GM19455 (cell line): ENCODE data around the gene KLF2.

Source experiments
- ATAC-seq: cut with Tn5 transposase; IDR thresholded peaks from one replicate; pipeline ENCODE4 v1.9.1; 2021; ENCODE audit not compliant: unreplicated experiment

KLF2 gene

DNA sequence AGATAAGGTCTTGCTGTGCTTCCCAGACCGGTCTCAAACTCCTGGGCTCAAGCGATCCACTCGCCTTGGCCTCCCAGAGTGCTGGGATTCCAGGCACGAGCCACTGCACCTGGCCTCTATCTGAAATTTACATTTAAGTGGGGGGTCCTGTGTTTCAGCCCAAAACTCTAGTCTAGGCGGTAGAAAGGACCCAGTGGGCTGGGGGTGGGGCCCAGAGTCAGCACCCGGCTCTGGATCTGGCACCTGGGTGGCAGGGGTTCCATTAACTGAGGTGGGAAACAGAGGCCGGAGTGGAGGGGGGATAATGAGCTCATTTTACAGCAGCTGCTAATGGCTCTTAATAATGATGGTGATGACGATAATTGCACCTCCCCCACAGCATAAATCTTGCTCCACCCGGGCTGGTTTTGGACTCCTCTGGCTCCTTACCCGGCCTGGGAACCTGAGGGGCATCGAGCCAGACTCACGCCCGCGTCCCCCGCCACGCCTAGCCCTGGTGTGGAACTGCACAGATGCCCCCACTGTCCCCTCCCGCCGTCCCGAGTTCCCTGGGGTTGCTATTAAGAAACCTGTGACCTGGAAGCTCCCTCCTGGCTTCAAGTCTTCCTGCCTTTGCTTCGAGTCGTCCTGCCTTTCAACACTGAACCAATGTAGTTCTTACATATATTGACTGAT, 17.8 kb upstream of the KLF2 start:
- no peak for ATAC-seq

DNA sequence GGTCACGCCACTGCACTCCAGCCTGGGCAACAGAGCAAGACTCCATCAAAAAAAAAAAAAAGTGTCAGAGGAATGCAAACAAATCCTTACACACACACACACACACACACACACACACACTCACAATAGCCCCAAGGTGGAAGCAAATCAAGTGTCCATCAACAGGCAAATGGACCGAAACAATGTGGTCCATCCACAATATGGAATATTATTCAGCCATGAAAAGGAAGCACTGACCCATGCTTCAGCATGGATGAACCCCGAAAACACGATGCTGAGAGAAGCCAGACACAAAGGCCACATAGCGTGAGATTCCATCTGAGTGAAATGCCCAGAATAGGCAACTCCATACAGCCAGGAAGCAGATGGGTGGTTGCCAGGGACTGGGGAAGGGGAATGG, 16.5 kb upstream of the KLF2 start:
- no peak for ATAC-seq

DNA sequence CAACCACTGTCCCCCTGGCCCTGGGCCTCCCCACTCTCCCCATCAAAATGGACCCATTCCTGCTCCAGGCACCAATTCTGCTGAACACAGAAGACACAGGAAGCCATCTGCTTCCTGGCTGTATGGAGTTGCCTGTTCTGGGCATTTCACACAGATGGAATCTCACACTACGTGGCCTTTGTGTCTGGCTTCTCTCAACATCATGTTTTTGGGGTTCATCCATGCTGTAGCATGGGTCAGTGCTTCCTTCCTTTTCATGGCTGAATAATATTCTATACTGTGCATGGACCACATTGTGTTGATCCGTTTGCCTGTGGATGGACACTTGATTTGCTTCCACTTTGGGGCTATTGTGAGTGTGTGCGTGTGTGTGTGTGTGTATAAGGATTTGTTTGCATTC, 15.0 kb upstream of the KLF2 start:
- no peak for ATAC-seq

DNA sequence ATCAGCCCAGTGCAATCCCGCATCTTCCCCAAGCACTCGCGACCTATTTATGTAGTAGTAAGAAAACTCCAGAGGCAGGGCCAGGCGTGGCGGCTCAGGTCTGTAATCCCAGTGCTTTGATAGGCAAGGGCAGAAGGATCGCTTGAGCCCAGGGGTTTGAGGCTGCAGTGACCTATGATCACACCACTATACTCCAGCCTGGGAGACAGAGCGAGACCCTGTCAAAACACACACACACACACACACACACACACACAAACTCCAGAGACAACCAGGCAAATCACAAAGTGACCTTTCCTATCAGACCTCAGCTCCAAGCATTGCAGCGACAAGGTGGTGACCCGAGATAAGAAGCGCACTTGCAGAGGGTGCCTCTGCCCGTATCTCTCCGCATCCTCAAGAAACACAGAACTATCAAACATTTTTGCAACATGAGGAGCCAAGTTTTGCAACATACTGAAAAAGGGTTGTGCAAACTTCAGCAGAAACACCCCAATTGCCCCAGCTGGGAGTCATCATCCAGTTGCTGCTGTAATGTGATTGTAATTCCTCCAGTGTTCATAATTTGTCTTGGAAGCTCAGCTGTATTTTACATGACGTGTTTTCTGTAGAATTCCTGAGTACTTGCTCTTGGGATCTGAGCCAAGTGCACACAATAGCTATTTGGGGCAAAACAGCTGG, 8.7 kb upstream of the KLF2 start:
- ATAC-seq, result no peak

DNA sequence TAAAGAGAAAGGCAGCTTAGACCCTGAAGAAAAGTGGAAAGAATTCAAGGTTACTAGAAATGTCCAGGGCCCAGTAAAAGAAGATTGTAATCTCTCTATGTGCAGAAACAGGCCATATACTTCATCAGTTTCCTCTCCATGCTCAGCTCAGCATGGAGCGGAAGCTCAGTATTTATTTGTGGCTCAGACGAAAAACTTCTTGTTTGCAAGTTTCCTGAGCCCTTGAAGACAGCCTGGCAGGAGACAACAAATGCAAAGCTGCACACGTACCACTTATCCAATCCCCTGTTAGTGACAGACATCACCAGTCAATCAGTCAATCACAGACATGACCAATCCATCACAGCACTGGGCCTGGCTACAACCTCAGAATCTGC, 8.1 kb upstream of the KLF2 start:
- no peak for ATAC-seq

DNA sequence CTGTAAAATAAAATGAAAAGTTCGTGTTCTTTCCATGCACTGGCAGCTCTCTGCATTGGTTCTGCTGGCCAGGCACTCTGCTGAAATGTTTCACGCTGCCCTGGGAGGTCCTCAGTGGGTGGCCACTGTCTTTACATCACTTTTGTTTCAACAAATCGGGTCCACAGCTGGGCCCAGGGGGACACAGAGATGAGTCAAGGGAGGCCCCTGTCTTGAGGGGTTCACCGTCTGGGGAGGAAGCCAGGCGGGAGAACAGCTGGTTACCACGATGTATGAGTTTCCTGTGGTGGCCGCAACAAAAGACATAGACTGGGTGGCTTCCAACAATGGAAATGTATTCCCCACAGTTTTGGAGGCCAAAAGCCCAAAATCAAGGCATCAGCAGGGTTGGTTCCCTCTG, 5.1 kb upstream of the KLF2 start:
- ATAC-seq, result no peak

DNA sequence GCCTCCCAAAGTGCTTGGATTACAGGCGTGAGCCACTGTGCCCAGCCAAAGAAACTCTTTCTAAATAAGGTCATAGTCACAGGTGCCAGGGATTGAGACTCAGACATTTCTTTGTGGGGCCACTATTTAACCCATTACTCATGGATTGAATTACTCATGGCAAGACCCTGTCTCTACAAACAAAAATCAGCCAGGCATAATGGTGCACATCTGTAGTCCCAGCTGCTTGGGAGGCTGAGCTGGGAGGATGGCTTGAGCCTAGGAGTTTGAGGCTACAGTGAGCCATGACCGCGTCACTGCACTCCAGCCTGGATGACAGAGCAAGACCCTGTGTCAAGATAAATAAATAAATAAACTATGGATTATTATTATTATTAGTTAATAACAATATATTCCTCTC, 3.6 kb upstream of the KLF2 start:
- no peak for ATAC-seq

DNA sequence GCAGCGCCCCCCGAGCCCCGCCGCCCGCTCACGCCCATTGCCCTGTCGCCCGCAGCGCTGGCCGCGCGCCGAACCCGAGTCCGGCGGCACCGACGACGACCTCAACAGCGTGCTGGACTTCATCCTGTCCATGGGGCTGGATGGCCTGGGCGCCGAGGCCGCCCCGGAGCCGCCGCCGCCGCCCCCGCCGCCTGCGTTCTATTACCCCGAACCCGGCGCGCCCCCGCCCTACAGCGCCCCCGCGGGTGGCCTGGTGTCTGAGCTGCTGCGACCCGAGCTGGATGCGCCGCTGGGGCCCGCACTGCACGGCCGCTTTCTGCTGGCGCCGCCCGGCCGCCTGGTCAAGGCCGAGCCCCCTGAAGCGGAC, 518 bp downstream of the KLF2 start:
- ATAC-seq, result peak; percentile 10

DNA sequence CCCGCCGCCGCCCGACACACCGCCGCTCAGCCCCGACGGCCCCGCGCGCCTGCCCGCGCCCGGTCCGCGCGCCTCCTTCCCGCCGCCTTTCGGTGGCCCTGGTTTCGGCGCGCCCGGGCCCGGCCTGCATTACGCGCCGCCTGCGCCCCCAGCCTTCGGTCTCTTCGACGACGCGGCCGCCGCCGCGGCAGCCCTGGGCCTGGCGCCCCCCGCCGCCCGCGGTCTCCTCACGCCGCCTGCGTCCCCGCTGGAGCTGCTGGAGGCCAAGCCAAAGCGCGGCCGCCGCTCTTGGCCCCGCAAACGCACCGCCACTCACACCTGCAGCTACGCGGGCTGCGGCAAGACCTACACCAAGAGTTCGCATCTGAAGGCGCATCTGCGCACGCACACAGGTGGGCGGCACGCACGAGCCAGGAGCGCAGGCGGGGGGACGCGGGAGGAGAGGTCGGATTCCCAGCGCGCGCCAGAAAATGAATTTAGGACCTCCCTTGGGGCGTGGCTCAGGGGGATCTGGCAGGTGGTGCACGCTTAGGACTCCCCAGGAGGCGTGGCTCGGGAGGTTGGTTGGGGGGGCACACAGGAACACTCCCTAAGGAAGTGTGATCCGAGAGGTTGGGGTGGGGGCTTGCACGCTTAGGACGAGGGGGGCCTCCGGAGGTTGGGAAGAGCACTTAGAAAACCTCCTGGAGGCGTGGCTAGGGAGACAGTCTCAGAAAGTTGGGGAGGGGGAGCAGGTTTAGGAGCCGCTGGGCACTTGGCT, 1.2 kb downstream of the KLF2 start:
- ATAC-seq, result no peak

DNA sequence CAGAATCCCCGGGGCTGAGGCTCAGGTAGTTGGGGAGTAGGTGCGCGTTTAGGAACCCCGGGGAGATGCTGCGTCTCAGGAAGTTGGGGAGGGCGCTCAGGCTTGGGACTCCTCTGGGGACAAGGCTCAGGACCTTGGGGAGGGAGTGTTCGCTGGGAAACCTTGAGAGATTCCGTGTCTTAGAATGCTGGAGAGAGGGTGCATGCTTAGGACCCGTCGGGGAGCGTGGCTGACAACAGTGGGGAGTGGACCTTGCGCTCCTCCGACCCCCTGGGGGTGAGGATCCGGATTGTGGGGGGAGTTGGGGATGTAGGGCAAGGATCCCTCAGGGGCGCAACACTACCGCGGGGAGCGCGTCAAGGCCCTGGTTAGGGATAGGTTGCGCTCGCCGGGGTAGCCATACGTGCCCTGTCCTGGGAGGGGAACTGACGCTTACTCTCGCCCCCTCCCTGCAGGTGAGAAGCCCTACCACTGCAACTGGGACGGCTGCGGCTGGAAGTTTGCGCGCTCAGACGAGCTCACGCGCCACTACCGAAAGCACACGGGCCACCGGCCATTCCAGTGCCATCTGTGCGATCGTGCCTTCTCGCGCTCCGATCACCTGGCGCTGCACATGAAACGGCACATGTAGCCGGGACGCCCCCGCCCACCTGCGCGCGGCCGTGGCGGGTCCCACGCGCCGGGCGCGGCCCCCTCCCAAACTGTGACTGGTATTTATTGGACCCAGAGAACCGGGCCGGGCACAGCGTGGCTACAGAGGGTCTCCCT, 2.0 kb downstream of the KLF2 start:
- no peak for ATAC-seq

DNA sequence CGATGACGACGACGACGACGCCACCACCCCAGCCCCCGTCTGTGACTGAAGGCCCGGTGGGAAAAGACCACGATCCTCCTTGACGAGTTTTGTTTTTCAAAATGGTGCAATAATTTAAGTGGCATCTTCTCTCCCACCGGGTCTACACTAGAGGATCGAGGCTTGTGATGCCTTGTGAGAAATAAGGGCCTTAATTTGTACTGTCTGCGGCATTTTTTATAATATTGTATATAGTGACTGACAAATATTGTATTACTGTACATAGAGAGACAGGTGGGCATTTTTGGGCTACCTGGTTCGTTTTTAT, 2.5 kb downstream of the KLF2 start:
- no peak for ATAC-seq

DNA sequence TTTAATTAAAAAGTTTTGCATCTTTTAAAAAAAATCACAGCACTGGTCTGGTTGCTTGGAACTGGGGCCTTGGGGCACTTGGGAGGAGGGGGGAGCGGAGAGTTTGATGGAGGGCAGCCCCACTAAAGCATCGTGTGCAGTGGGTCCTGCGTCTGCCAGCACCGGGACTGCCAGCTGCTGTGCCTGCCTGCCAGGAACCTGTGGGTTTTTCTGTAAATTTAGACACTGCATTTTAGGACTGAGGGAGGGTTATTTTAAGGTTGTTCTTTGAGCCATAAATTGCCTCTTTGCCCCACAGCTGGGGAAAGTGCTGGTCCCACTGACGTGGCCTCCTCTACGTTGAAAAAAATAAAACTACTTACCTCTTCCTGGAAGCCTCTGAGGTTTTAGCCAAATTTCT, 2.9 kb downstream of the KLF2 start:
- ATAC-seq, result no peak

DNA sequence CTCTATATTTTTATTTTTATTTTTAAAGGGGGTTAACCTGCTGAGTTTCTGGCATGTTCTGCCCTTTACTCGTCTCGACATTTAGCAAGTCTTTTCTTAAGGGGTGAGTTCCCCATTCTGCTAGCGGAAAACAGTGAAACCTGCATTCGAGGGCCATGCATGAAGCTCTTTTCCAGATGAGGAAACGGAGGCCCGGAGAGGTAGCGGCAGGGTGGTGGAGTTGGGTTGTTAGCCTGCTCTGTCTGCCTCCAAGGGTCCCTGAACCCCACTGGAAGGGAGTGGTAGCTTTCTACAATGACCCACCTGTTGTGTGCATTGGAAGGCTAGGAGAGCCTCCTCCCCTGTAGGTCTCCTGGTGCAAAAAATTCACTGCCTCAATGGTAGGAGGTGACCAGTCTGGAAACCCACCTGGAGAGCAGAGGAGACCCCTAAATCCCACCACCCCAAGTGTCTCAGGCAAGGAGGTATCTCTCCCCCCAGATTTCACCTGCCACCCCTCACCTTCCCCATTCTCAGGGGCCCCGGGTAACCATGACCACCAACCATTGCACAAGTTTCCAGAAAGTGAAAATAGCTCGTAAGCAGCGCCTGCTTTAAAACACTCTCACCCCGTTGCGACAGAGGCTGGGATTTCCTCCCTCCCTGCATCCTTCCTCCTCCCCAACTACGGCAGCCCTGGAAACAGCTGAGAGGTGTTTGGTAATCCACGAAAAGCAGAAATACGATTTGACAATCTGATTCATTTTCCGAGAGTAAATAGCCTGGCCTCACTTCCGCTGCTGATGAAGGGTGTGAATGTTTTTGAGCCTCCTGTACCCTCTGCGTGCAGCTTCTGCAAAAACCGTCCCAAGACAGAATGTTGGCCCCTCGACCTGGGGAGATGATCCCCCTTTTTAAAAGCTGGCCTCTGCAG, 3.5 kb downstream of the KLF2 start:
- ATAC-seq, result no peak

DNA sequence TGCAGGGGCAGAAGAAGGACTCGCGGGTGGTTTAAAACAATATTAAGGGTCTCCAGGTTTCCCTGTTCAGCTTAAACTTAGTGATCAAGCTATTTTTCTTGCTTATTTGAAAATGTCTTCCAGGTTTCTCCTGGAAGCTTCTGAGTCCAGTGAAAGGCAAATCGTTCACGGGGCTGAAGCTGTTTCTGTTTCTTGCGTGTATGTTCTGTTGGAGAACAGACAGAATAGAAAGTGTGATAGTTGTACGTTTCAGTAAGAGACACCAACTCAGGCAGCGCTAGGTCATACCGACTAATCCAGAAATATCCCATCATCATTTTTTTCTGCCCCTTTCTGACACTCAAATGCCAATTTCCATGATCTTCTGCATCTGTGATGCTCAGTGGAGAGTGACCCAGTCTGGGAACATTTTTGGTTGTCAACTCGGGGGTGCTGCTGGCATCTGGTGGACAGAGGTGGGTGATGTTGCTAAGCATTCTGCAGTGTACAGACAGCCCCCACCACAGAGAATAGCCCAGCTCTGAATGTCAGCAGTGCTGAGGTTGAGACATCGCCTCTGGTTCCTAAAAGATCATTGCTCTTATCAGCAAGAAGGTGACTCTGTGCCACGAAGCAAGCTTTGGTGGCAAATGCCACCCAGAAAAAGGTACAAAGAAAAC, 4.3 kb downstream of the KLF2 start:
- ATAC-seq, result no peak

DNA sequence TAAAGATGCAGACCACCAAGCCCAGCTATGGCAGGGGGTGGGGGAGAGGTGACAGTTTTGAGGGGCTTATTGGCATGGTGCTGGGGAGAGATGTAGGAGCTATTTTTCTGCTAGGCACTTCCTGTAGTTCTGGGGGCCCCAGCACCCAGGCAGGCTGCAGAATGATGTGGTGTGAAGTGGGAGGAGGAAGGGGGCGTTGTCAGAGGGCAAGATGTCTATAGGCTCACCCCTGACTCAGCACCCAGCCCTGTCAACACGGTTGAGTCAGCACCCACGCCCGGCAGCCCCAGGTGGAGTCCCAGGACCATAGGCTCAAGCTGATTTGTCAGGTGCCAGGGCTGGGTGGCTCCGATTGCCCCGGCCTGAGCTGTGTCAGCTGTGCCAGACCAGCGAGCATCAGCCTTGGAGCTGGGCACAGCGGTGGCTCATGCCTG, 5.8 kb downstream of the KLF2 start:
- ATAC-seq, result no peak

DNA sequence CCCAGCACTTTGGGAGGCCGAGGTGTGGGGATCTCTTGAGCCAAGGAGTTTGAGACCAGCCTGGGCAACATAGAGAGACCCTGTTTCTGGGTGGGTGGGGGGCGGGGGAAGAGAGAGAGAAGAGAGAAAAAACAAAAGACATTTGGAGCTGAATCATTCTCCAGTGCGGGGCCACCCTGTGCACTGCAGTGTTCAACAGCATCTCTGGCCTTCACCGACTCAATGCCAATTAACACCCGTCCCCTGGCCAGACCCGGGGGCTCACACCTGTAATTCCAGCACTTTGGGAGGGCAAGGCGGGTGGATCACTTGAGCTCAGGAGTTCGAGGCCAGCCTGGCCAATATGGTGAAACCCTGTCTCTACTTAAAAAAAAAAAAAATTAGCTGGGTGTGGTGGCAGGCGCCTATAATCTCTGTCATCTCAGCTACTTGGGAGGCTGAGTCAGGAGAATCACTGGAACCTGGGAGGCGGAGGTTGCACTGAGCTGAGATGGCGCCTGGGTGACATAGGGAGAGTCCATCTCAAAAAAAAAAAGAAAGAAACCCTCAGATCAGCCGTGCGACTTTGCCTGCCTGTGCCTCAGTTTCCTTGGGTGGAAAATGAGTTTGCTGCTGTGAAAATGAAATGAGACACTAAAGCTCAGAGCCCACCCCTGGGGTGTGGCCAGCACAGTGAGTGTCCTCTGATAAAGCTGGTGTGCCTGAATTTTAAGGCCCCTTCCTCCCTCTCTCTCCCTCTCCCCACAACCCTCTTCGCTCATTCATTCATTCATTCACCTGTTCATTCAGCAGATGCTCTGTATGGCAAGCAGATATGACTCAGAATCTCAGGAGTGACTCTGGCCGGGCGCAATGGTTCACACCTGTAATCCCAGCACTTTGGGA, 6.4 kb downstream of the KLF2 start:
- ATAC-seq, result no peak

DNA sequence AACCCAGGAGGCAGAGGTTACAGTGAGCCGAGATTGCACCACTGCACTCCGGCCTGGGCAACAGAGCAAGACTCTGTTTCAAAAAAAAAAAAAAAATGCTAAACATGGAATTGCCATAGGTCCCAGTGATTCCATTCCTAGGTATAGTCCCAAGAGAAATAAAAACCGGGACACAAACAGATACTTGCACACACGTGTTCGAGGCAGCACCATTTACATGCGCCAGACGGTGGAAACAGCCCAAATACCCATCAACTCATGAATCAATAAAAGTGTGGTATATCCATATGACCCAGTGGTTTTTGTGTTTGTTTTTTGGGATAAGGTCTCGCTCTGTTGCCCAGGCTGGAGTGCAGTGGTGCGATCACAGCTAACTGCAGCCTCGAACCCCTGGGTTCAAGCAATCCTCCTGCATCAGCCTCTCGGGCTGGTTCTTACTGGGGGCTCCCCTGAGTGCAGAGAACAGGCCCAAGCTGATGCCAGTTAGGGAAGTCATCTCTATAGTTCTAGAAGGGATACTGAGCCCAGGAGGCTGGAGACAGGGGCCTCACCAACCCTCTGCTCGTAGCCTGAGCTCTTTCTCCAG, 8.5 kb downstream of the KLF2 start:
- ATAC-seq, result no peak

DNA sequence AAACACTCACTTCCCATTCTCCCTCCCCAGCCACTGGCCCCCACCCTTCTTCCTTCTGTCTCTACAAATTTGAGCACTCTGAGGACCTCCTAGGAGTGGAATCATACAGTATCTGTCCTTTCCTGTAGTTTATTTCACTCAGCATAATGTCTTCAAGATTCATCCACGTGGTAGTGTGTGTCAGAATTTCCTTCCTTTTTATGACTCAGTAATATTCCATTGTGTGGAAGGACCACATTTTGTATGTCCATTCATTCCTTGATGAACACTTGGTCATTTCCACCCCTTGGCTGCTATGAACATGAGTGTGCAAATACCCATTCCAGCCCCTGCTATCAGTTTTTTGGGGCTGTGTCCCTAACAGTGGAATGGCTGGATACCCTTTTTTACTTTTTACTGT, 9.8 kb downstream of the KLF2 start:
- no peak for ATAC-seq

DNA sequence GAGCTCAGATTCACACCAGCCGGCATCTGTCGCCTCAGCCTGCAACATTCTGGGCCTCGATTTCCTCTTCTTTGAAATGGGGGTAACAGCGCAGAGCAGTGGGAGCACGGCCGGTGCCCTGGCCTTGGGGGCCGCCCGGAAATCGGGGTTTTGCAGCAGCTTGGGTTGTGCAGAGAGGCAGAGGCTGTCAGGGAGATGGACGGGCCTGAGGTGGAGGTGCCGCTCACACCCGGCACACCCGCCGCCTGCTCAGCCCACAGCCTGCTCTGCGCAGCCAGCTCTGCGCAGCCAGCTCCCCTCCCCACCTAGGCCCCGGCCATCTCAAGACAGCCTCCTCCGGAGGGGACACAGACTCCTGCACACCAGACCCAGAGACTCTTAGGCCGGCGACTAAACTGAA, 10.6 kb downstream of the KLF2 start:
- ATAC-seq, result no peak
